IMR-90 (cell line): Measurements from ENCODE around the gene LRRC56. TPM values are rescaled to one million over a fixed set of nuclear protein-coding genes. Genes with fewer than 3 reads are reported as not detected.

Experiments used
- ATAC-seq: fragments of 200-7000 bp; cut with Tn5 transposase; 2 replicates; pipeline ENCODE4 v1.9.1; 2020; ENCODE audit warnings: low read depth, mild to moderate bottlenecking, moderate library complexity
- BruUV-seq: library from RNA; stranded (reverse); fragments of 400-500 nt; replicated peaks from 2 replicates; lab custom pipeline; 2021; lab: Mats Ljungman, UMichigan
- CTCF ChIA-PET: fragments of 300-600 bp; formaldehyde crosslinking; extraction: SDS; loops from one replicate; lab custom pipeline; 2021; ENCODE audit warnings: antibody characterized with exemption; lab: Yijun Ruan, JAX
- POLR2A ChIA-PET: fragments of 300-600 bp; sonication (Branson Sonifier 250); formaldehyde crosslinking; loops from one replicate; lab custom pipeline; 2022; ENCODE audit warnings: antibody characterized with exemption; ENCODE audit not compliant: unreplicated experiment; lab: Charles Lee
- DNase-seq: peaks from one replicate; pipeline ENCODE4 v3.0.0; 2013
- H2AFZ ChIP-seq: replicated peaks from 2 replicates; pipeline ENCODE3; 2013; ENCODE audit warnings: low read length, mild to moderate bottlenecking; ENCODE audit not compliant: poor library complexity
- H2AK5ac ChIP-seq: 2 replicates; pipeline ENCODE4 v1.6.1; 2013; ENCODE audit warnings: low read depth, low read length, inconsistent platforms
- H2AK9ac ChIP-seq: replicated peaks from 2 replicates; pipeline ENCODE3; 2013; ENCODE audit warnings: mild to moderate bottlenecking, low read depth, low read length, moderate library complexity; ENCODE audit not compliant: poor library complexity
- H2BK120ac ChIP-seq: 2 replicates; pipeline ENCODE4 v1.6.1; 2013; ENCODE audit warnings: low read depth, low read length, inconsistent platforms
- H2BK15ac ChIP-seq: 3 replicates; pipeline ENCODE4 v1.6.1; 2013; ENCODE audit warnings: low read depth, low read length, inconsistent platforms
- H2BK20ac ChIP-seq: 2 replicates; pipeline ENCODE4 v1.6.1; 2013; ENCODE audit warnings: low read depth, mild to moderate bottlenecking, inconsistent platforms, low read length, moderate library complexity
- H2BK5ac ChIP-seq: 2 replicates; pipeline ENCODE4 v1.6.1; 2013; ENCODE audit warnings: mild to moderate bottlenecking, low read depth, low read length, inconsistent platforms; ENCODE audit not compliant: poor library complexity, severe bottlenecking
- H3K14ac ChIP-seq: replicated peaks from 2 replicates; pipeline ENCODE4 v1.6.1; 2013; ENCODE audit warnings: low read depth, low read length, inconsistent platforms
- H3K18ac ChIP-seq: 2 replicates; pipeline ENCODE4 v1.6.1; 2013; ENCODE audit warnings: low read depth, low read length, control low read depth
- H3K23ac ChIP-seq: 2 replicates; pipeline ENCODE4 v1.6.1; 2013; ENCODE audit warnings: low read depth, low read length, inconsistent platforms
- H3K27ac ChIP-seq: 2 replicates; pipeline ENCODE4 v1.5.1; 2013; ENCODE audit warnings: mild to moderate bottlenecking, control low read depth, low read length; ENCODE audit not compliant: insufficient read depth
- H3K27me3 ChIP-seq: 2 replicates; pipeline ENCODE4 v1.6.1; 2013; ENCODE audit warnings: low read length; ENCODE audit not compliant: control insufficient read depth, insufficient read depth
- H3K36me3 ChIP-seq: 2 replicates; pipeline ENCODE4 v1.6.1; 2013; ENCODE audit warnings: low read length, mixed read lengths; ENCODE audit not compliant: control insufficient read depth, insufficient read depth
- H3K4ac ChIP-seq: 2 replicates; pipeline ENCODE4 v1.6.1; 2013; ENCODE audit warnings: low read depth, low read length, inconsistent platforms
- H3K4me1 ChIP-seq: 2 replicates; pipeline ENCODE4 v1.6.1; 2013; ENCODE audit warnings: low read length, mixed read lengths; ENCODE audit not compliant: control insufficient read depth, insufficient read depth
- H3K4me2 ChIP-seq: 2 replicates; pipeline ENCODE4 v1.6.1; 2013; ENCODE audit warnings: low read depth, mild to moderate bottlenecking, control low read depth, low read length, moderate library complexity
- H3K4me3 ChIP-seq: 2 replicates; pipeline ENCODE4 v1.5.1; 2013; ENCODE audit warnings: low read depth, mild to moderate bottlenecking, control low read depth, low read length, moderate library complexity; ENCODE audit not compliant: insufficient read depth
- H3K56ac ChIP-seq: 2 replicates; pipeline ENCODE4 v1.6.1; 2013; ENCODE audit warnings: low read length, inconsistent platforms; ENCODE audit not compliant: insufficient read depth; ENCODE audit errors: extremely low read depth
- H3K79me1 ChIP-seq, 2 experiments: 2 replicates each; pipeline ENCODE4 v1.6.1; 2013; ENCODE audit warnings: low read length in 2 of 2, inconsistent platforms in 1 of 2, low read depth in 1 of 2
- H3K9ac ChIP-seq: 2 replicates; pipeline ENCODE4 v1.6.1; 2013; ENCODE audit warnings: low read depth, low read length, control low read depth
- H3K9me1 ChIP-seq: 2 replicates; pipeline ENCODE4 v1.6.1; 2013; ENCODE audit warnings: low read length, inconsistent platforms; ENCODE audit not compliant: insufficient read depth
- H3K9me3 ChIP-seq: 2 replicates; pipeline ENCODE4 v1.6.1; 2013; ENCODE audit warnings: low read length; ENCODE audit not compliant: control insufficient read depth, insufficient read depth
- H4K20me1 ChIP-seq: 2 replicates; pipeline ENCODE4 v1.6.1; 2013; ENCODE audit warnings: low read length, inconsistent platforms; ENCODE audit not compliant: insufficient read depth
- H4K5ac ChIP-seq: 2 replicates; pipeline ENCODE4 v1.6.1; 2013; ENCODE audit warnings: mild to moderate bottlenecking, low read depth, low read length, control low read depth
- H4K8ac ChIP-seq, 2 experiments: 2 replicates each; pipeline ENCODE4 v1.6.1; 2013; ENCODE audit warnings: low read depth in 2 of 2, low read length in 2 of 2, control low read depth in 1 of 2, inconsistent platforms in 1 of 2
- H4K91ac ChIP-seq: 2 replicates; pipeline ENCODE4 v1.6.1; 2013; ENCODE audit warnings: low read depth, low read length, inconsistent platforms; ENCODE audit not compliant: insufficient read depth
- CHD1 ChIP-seq: IDR thresholded peaks from 2 replicates; pipeline ENCODE4 v1.6.1; 2012; ENCODE audit warnings: low read depth, low read length, improper control_type of control experiment
- CTCF ChIP-seq: conservative IDR thresholded peaks from 2 replicates; pipeline ENCODE4 v1.5.1; 2012; ENCODE audit warnings: mild to moderate bottlenecking, low read depth, low read length, improper control_type of control experiment
- ELK1 ChIP-seq: fragments of 150-350 bp; IDR thresholded peaks from 2 replicates; pipeline ENCODE4 v1.6.1; 2016; ENCODE audit warnings: low read depth, mild to moderate bottlenecking, low read length, moderate library complexity, borderline replicate concordance
- FOS ChIP-seq: fragments of 150-350 bp; IDR thresholded peaks from 2 replicates; pipeline ENCODE4 v1.6.1; 2016; ENCODE audit warnings: low read depth, low read length
- MAZ ChIP-seq: IDR thresholded peaks from 2 replicates; pipeline ENCODE4 v1.6.1; 2012; ENCODE audit warnings: low read depth, mild to moderate bottlenecking, low read length, improper control_type of control experiment, moderate library complexity, borderline replicate concordance
- MXI1 ChIP-seq: IDR thresholded peaks from 2 replicates; pipeline ENCODE4 v1.6.1; 2012; ENCODE audit warnings: low read depth, mild to moderate bottlenecking, low read length, moderate library complexity, borderline replicate concordance
- POLR2A ChIP-seq: IDR thresholded peaks from 2 replicates; pipeline ENCODE4 v1.6.1; 2012; ENCODE audit warnings: mild to moderate bottlenecking, low read depth, low read length
- RCOR1 ChIP-seq: IDR thresholded peaks from 2 replicates; pipeline ENCODE4 v1.6.1; 2012; ENCODE audit warnings: mild to moderate bottlenecking, low read length, improper control_type of control experiment; ENCODE audit not compliant: insufficient replicate concordance
- RFX5 ChIP-seq: IDR thresholded peaks from 2 replicates; pipeline ENCODE4 v1.8.0; 2012; ENCODE audit warnings: low read depth, mild to moderate bottlenecking, low read length, moderate library complexity
- WGBS, 2 experiments: methylation state at CpG; one replicate each; pipeline versions ENCODE4 v1.1.5 to v1.1.7; 2013; ENCODE audit warnings: missing lambda C conversion rate in 2 of 2; ENCODE audit not compliant: insufficient read length in 1 of 2; ENCODE audit errors: extremely low coverage in 2 of 2; 5-methylcytosine and 5-hydroxymethylcytosine counted together
- dilution Hi-C: fragments of 300-500 bp; cut with HindIII; formaldehyde crosslinking; loops from one replicate; pipeline ENCODE4 v1.14.3; 2018; ENCODE audit warnings: low sequenced_read_pairs; ENCODE audit not compliant: unreplicated experiment
- in situ Hi-C: fragments of 300-500 bp; cut with MboI; formaldehyde crosslinking; loops from 3 replicates; pipeline ENCODE4 v1.14.3; 2019; ENCODE audit warnings: low sequenced_read_pairs, inconsistent platforms, mixed read lengths
- intact Hi-C: fragments of 100-400 bp; cut with micrococcal nuclease; formaldehyde crosslinking; loops from 2 replicates; pipeline ENCODE4 v1.10.0; 2022
- polyA plus RNA-seq, 3 experiments: library from polyadenylated mRNA; depleted of rRNA; stranded (reverse); fragments of >200 nt; gene quantifications; 2 replicates each; pipeline ENCODE4 v1.2.3, GENCODE V29; 2012; ENCODE audit warnings: low replicate concordance in 1 of 3
- total RNA-seq: library from RNA; depleted of rRNA; stranded (reverse); fragments of >200 nt; gene quantifications from 2 replicates; pipeline ENCODE4 v1.2.3, GENCODE V29; 2012
- TF ChIP-seq, protein P1 (sequence below): fragments of 150-350 bp; IDR thresholded peaks from 2 replicates; pipeline ENCODE4 v1.6.1; 2017; ENCODE audit warnings: mild to moderate bottlenecking, antibody characterized with exemption, low read length, low read depth

Gene LRRC56
- total and polyA plus RNA-seq, 2 of the 4 experiments (the other 2 are of a cell fraction), result 0.36 to 1.3 TPM

GRCh38 chr11:533586-534395 lies 3.5 kb upstream of the LRRC56 start:
- POLR2A ChIA-PET, result no interaction called here
- BruUV-seq, result TSS peak; percentile 82
- H3K27ac ChIP-seq, result no peak overlapping the region
- no peak overlapping the region for H2BK120ac ChIP-seq
- peak overlapping the region; percentile 98 for H2AK9ac ChIP-seq
- H3K4me1 ChIP-seq, result peaks cover 16% of the 10 kb centered on the region
- H2BK15ac ChIP-seq, result no peak overlapping the region
- no peak overlapping the region for H4K8ac ChIP-seq
- no peak overlapping the region for H3K14ac ChIP-seq
- H2AFZ ChIP-seq, result peak overlapping the region; percentile 32
- no peak overlapping the region for H3K56ac ChIP-seq
- peaks cover 3 to 26% of the 10 kb centered on the region in 2 experiments; a peak in 3 of 4 replicates for H3K79me1 ChIP-seq
- no peaks in the 10 kb centered on the region for H3K9me3 ChIP-seq
- H2AK5ac ChIP-seq, result peak overlapping the region; percentile 39; the same call in 1 of the 2 replicates
- no peak for ATAC-seq
- H3K4ac ChIP-seq, result peak overlapping the region; percentile 36; the same call in 1 of the 2 replicates
- H3K23ac ChIP-seq, result no peak overlapping the region; the same call in 1 of the 2 replicates
- peaks cover 24% of the 10 kb centered on the region for H4K20me1 ChIP-seq
- in situ Hi-C loops, result no loop called here
- H3K4me2 ChIP-seq, result peak overlapping the region; percentile 91
- TF ChIP-seq, protein P1, sequence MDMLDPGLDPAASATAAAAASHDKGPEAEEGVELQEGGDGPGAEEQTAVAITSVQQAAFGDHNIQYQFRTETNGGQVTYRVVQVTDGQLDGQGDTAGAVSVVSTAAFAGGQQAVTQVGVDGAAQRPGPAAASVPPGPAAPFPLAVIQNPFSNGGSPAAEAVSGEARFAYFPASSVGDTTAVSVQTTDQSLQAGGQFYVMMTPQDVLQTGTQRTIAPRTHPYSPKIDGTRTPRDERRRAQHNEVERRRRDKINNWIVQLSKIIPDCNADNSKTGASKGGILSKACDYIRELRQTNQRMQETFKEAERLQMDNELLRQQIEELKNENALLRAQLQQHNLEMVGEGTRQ, result no peak
- TF ChIP-seq FOS (no peak), MXI1 (no peak), CTCF (no peak), ELK1 (no peak), RCOR1 (no peak), MAZ (no peak), CHD1 (no peak), RFX5 (no peak), POLR2A (no peak)
- dilution Hi-C loops, result no loop called here
- H2BK20ac ChIP-seq, result no peak overlapping the region
- H3K18ac ChIP-seq, result no peak overlapping the region
- H2BK5ac ChIP-seq, result no peak overlapping the region
- CTCF ChIA-PET, result no interaction called here
- H3K9me1 ChIP-seq, result peaks cover 3% of the 10 kb centered on the region; the same call in 1 of the 2 replicates
- H4K91ac ChIP-seq, result no peak overlapping the region
- no peaks in the 10 kb centered on the region for H3K27me3 ChIP-seq
- intact Hi-C loops, result no loop called here
- no peak overlapping the region for H4K5ac ChIP-seq
- DNase-seq, result no peak
- 98% methylated on average over 34 of the region's 37 CpGs; no CpG with 5 or more reads in 1 of the 2 experiments for WGBS, 2 experiments
- peak overlapping the region; percentile 95; the same call in 1 of the 2 replicates for H3K4me3 ChIP-seq
- H3K36me3 ChIP-seq, result peaks cover 24% of the 10 kb centered on the region; the same call in 1 of the 2 replicates
- H3K9ac ChIP-seq, result no peak overlapping the region; the same call in 1 of the 2 replicates
